IMR-90 (cell line): ENCODE results near the gene THADA. TPM values are rescaled to one million over a fixed set of nuclear protein-coding genes. Genes with fewer than 3 reads are reported as not detected.

Source experiments
- ATAC-seq: fragments of 200-7000 bp; cut with Tn5 transposase; 2 replicates; pipeline ENCODE4 v1.9.1; 2020; ENCODE audit warnings: low read depth, mild to moderate bottlenecking, moderate library complexity
- BruUV-seq: library from RNA; stranded (reverse); fragments of 400-500 nt; replicated peaks from 2 replicates; lab custom pipeline; 2021; lab: Mats Ljungman, UMichigan
- CTCF ChIA-PET: fragments of 300-600 bp; formaldehyde crosslinking; extraction: SDS; loops from one replicate; lab custom pipeline; 2021; ENCODE audit warnings: antibody characterized with exemption; lab: Yijun Ruan, JAX
- POLR2A ChIA-PET: fragments of 300-600 bp; sonication (Branson Sonifier 250); formaldehyde crosslinking; loops from one replicate; lab custom pipeline; 2022; ENCODE audit warnings: antibody characterized with exemption; ENCODE audit not compliant: unreplicated experiment; lab: Charles Lee
- DNase-seq: peaks from one replicate; pipeline ENCODE4 v3.0.0; 2013
- H2AFZ ChIP-seq: replicated peaks from 2 replicates; pipeline ENCODE3; 2013; ENCODE audit warnings: low read length, mild to moderate bottlenecking; ENCODE audit not compliant: poor library complexity
- H2AK5ac ChIP-seq: 2 replicates; pipeline ENCODE4 v1.6.1; 2013; ENCODE audit warnings: low read depth, low read length, inconsistent platforms
- H2AK9ac ChIP-seq: replicated peaks from 2 replicates; pipeline ENCODE3; 2013; ENCODE audit warnings: mild to moderate bottlenecking, low read depth, low read length, moderate library complexity; ENCODE audit not compliant: poor library complexity
- H2BK120ac ChIP-seq: 2 replicates; pipeline ENCODE4 v1.6.1; 2013; ENCODE audit warnings: low read depth, low read length, inconsistent platforms
- H2BK15ac ChIP-seq: 3 replicates; pipeline ENCODE4 v1.6.1; 2013; ENCODE audit warnings: low read depth, low read length, inconsistent platforms
- H2BK20ac ChIP-seq: 2 replicates; pipeline ENCODE4 v1.6.1; 2013; ENCODE audit warnings: low read depth, mild to moderate bottlenecking, inconsistent platforms, low read length, moderate library complexity
- H2BK5ac ChIP-seq: 2 replicates; pipeline ENCODE4 v1.6.1; 2013; ENCODE audit warnings: mild to moderate bottlenecking, low read depth, low read length, inconsistent platforms; ENCODE audit not compliant: poor library complexity, severe bottlenecking
- H3K14ac ChIP-seq: replicated peaks from 2 replicates; pipeline ENCODE4 v1.6.1; 2013; ENCODE audit warnings: low read depth, low read length, inconsistent platforms
- H3K18ac ChIP-seq: 2 replicates; pipeline ENCODE4 v1.6.1; 2013; ENCODE audit warnings: low read depth, low read length, control low read depth
- H3K23ac ChIP-seq: 2 replicates; pipeline ENCODE4 v1.6.1; 2013; ENCODE audit warnings: low read depth, low read length, inconsistent platforms
- H3K27ac ChIP-seq: 2 replicates; pipeline ENCODE4 v1.5.1; 2013; ENCODE audit warnings: mild to moderate bottlenecking, control low read depth, low read length; ENCODE audit not compliant: insufficient read depth
- H3K27me3 ChIP-seq: 2 replicates; pipeline ENCODE4 v1.6.1; 2013; ENCODE audit warnings: low read length; ENCODE audit not compliant: control insufficient read depth, insufficient read depth
- H3K36me3 ChIP-seq: 2 replicates; pipeline ENCODE4 v1.6.1; 2013; ENCODE audit warnings: low read length, mixed read lengths; ENCODE audit not compliant: control insufficient read depth, insufficient read depth
- H3K4ac ChIP-seq: 2 replicates; pipeline ENCODE4 v1.6.1; 2013; ENCODE audit warnings: low read depth, low read length, inconsistent platforms
- H3K4me1 ChIP-seq: 2 replicates; pipeline ENCODE4 v1.6.1; 2013; ENCODE audit warnings: low read length, mixed read lengths; ENCODE audit not compliant: control insufficient read depth, insufficient read depth
- H3K4me2 ChIP-seq: 2 replicates; pipeline ENCODE4 v1.6.1; 2013; ENCODE audit warnings: low read depth, mild to moderate bottlenecking, control low read depth, low read length, moderate library complexity
- H3K4me3 ChIP-seq: 2 replicates; pipeline ENCODE4 v1.5.1; 2013; ENCODE audit warnings: low read depth, mild to moderate bottlenecking, control low read depth, low read length, moderate library complexity; ENCODE audit not compliant: insufficient read depth
- H3K56ac ChIP-seq: 2 replicates; pipeline ENCODE4 v1.6.1; 2013; ENCODE audit warnings: low read length, inconsistent platforms; ENCODE audit not compliant: insufficient read depth; ENCODE audit errors: extremely low read depth
- H3K79me1 ChIP-seq, 2 experiments: 2 replicates each; pipeline ENCODE4 v1.6.1; 2013; ENCODE audit warnings: low read length in 2 of 2, inconsistent platforms in 1 of 2, low read depth in 1 of 2
- H3K9ac ChIP-seq: 2 replicates; pipeline ENCODE4 v1.6.1; 2013; ENCODE audit warnings: low read depth, low read length, control low read depth
- H3K9me1 ChIP-seq: 2 replicates; pipeline ENCODE4 v1.6.1; 2013; ENCODE audit warnings: low read length, inconsistent platforms; ENCODE audit not compliant: insufficient read depth
- H3K9me3 ChIP-seq: 2 replicates; pipeline ENCODE4 v1.6.1; 2013; ENCODE audit warnings: low read length; ENCODE audit not compliant: control insufficient read depth, insufficient read depth
- H4K20me1 ChIP-seq: 2 replicates; pipeline ENCODE4 v1.6.1; 2013; ENCODE audit warnings: low read length, inconsistent platforms; ENCODE audit not compliant: insufficient read depth
- H4K5ac ChIP-seq: 2 replicates; pipeline ENCODE4 v1.6.1; 2013; ENCODE audit warnings: mild to moderate bottlenecking, low read depth, low read length, control low read depth
- H4K8ac ChIP-seq, 2 experiments: 2 replicates each; pipeline ENCODE4 v1.6.1; 2013; ENCODE audit warnings: low read depth in 2 of 2, low read length in 2 of 2, control low read depth in 1 of 2, inconsistent platforms in 1 of 2
- H4K91ac ChIP-seq: 2 replicates; pipeline ENCODE4 v1.6.1; 2013; ENCODE audit warnings: low read depth, low read length, inconsistent platforms; ENCODE audit not compliant: insufficient read depth
- CEBPB ChIP-seq: IDR thresholded peaks from 2 replicates; pipeline ENCODE4 v1.6.1; 2012; ENCODE audit warnings: low read depth, low read length, improper control_type of control experiment
- CHD1 ChIP-seq: IDR thresholded peaks from 2 replicates; pipeline ENCODE4 v1.6.1; 2012; ENCODE audit warnings: low read depth, low read length, improper control_type of control experiment
- CTCF ChIP-seq: conservative IDR thresholded peaks from 2 replicates; pipeline ENCODE4 v1.5.1; 2012; ENCODE audit warnings: mild to moderate bottlenecking, low read depth, low read length, improper control_type of control experiment
- ELK1 ChIP-seq: fragments of 150-350 bp; IDR thresholded peaks from 2 replicates; pipeline ENCODE4 v1.6.1; 2016; ENCODE audit warnings: low read depth, mild to moderate bottlenecking, low read length, moderate library complexity, borderline replicate concordance
- FOS ChIP-seq: fragments of 150-350 bp; IDR thresholded peaks from 2 replicates; pipeline ENCODE4 v1.6.1; 2016; ENCODE audit warnings: low read depth, low read length
- MAFK ChIP-seq: IDR thresholded peaks from 2 replicates; pipeline ENCODE4 v1.6.1; 2012; ENCODE audit warnings: low read depth, low read length, improper control_type of control experiment
- MAZ ChIP-seq: IDR thresholded peaks from 2 replicates; pipeline ENCODE4 v1.6.1; 2012; ENCODE audit warnings: low read depth, mild to moderate bottlenecking, low read length, improper control_type of control experiment, moderate library complexity, borderline replicate concordance
- RFX5 ChIP-seq: IDR thresholded peaks from 2 replicates; pipeline ENCODE4 v1.8.0; 2012; ENCODE audit warnings: low read depth, mild to moderate bottlenecking, low read length, moderate library complexity
- USF2 ChIP-seq: fragments of 150-350 bp; IDR thresholded peaks from 2 replicates; pipeline ENCODE4 v1.6.1; 2017; ENCODE audit warnings: mild to moderate bottlenecking, antibody characterized with exemption, low read length, low read depth
- WGBS, 2 experiments: methylation state at CpG; one replicate each; pipeline versions ENCODE4 v1.1.5 to v1.1.7; 2013; ENCODE audit warnings: missing lambda C conversion rate in 2 of 2; ENCODE audit not compliant: insufficient read length in 1 of 2; ENCODE audit errors: extremely low coverage in 2 of 2; 5-methylcytosine and 5-hydroxymethylcytosine counted together
- dilution Hi-C: fragments of 300-500 bp; cut with HindIII; formaldehyde crosslinking; loops from one replicate; pipeline ENCODE4 v1.14.3; 2018; ENCODE audit warnings: low sequenced_read_pairs; ENCODE audit not compliant: unreplicated experiment
- in situ Hi-C: fragments of 300-500 bp; cut with MboI; formaldehyde crosslinking; loops from 3 replicates; pipeline ENCODE4 v1.14.3; 2019; ENCODE audit warnings: low sequenced_read_pairs, inconsistent platforms, mixed read lengths
- intact Hi-C: fragments of 100-400 bp; cut with micrococcal nuclease; formaldehyde crosslinking; loops from 2 replicates; pipeline ENCODE4 v1.10.0; 2022
- polyA plus RNA-seq, 3 experiments: library from polyadenylated mRNA; depleted of rRNA; stranded (reverse); fragments of >200 nt; gene quantifications; 2 replicates each; pipeline ENCODE4 v1.2.3, GENCODE V29; 2012; ENCODE audit warnings: low replicate concordance in 1 of 3
- total RNA-seq: library from RNA; depleted of rRNA; stranded (reverse); fragments of >200 nt; gene quantifications from 2 replicates; pipeline ENCODE4 v1.2.3, GENCODE V29; 2012

The THADA gene
- total and polyA plus RNA-seq, 2 of the 4 experiments (the other 2 are of a cell fraction), result 10.5 to 21.3 TPM

- TF ChIP-seq CHD1, result no peak
Measured at GRCh38 chr2:43458014-43458628, 137.7 kb downstream of the THADA start (continued).

- H3K56ac ChIP-seq, result no peak overlapping the region
- H4K5ac ChIP-seq, result peak overlapping the region; percentile 86; the same call in 1 of the 2 replicates
- no peak overlapping the region for H2AK9ac ChIP-seq
- intact Hi-C loops, result no loop called here
- no TSS peak for BruUV-seq
- H4K91ac ChIP-seq, result no peak overlapping the region
- H3K4me1 ChIP-seq, result peaks cover 19% of the 10 kb centered on the region
- H3K4me3 ChIP-seq, result no peak overlapping the region
- H3K14ac ChIP-seq, result peak overlapping the region; percentile 74
- ChIA-PET CTCF (interaction anchor here (1.7 kb wide), 1 partner anchor 189 kb away, joined by 3 read pairs; no protein-coding TSS in a partner anchor), POLR2A (no interaction called here)
- no peak overlapping the region for H4K8ac ChIP-seq
- peaks cover 3% of the 10 kb centered on the region; the same call in 1 of the 2 replicates for H3K36me3 ChIP-seq
- H3K27ac ChIP-seq, result no peak overlapping the region
- peaks cover 0 to 4% of the 10 kb centered on the region in 2 experiments; a peak in 1 of 4 replicates for H3K79me1 ChIP-seq
- H3K9ac ChIP-seq, result no peak overlapping the region
- H2BK120ac ChIP-seq, result peak overlapping the region; percentile 51; the same call in 1 of the 2 replicates
- peak overlapping the region; percentile 15; the same call in 1 of the 2 replicates for H3K4ac ChIP-seq
- peak; percentile 48; the same call in 1 of the 2 replicates for ATAC-seq
- 6% methylated on average over 2 of the region's 6 CpGs; no CpG with 5 or more reads in 1 of the 2 experiments for WGBS, 2 experiments
- peak overlapping the region; percentile 6; the same call in 1 of the 2 replicates for H3K23ac ChIP-seq
- no peak overlapping the region for H2BK5ac ChIP-seq
- H3K9me1 ChIP-seq, result peaks cover 6% of the 10 kb centered on the region
- dilution Hi-C loops, result no loop called here
- in situ Hi-C loops, result no loop called here
- H3K4me2 ChIP-seq, result no peak overlapping the region
- 0 out of 3 replicates have a peak overlapping the region, but pooled peaks have one; percentile 60 for H2BK15ac ChIP-seq
- peak overlapping the region; percentile 53; the same call in 1 of the 2 replicates for H2BK20ac ChIP-seq
- no peaks in the 10 kb centered on the region for H3K27me3 ChIP-seq
- no peak overlapping the region for H2AK5ac ChIP-seq
- H2AFZ ChIP-seq, result no peak overlapping the region
- H3K9me3 ChIP-seq, result no peaks in the 10 kb centered on the region
- H3K18ac ChIP-seq, result peak overlapping the region; percentile 85; the same call in 1 of the 2 replicates
- peak; percentile 75 for DNase-seq
- no peaks in the 10 kb centered on the region for H4K20me1 ChIP-seq
- no peak for TF ChIP-seq MAFK
- TF ChIP-seq MAZ, result no peak
- TF ChIP-seq USF2, result no peak
- TF ChIP-seq ELK1, result no peak
- no peak for TF ChIP-seq CTCF
- TF ChIP-seq RFX5, result no peak
- TF ChIP-seq CEBPB, result no peak
- TF ChIP-seq FOS, result no peak
Measured at GRCh38 chr2:43455731-43456642, 139.9 kb downstream of the THADA start.
